Osteocyte (in vitro differentiated cells): Measurements from ENCODE around the gene TSPAN18. TPM values are rescaled to one million over a fixed set of nuclear protein-coding genes. Genes with fewer than 3 reads are reported as not detected.
A peak's percentile ranks its signal among the peaks of the same experiment; 100 is the strongest.

Experiments
- DNase-seq: peaks from one replicate; pipeline ENCODE4 v3.0.0; 2021; ENCODE audit warnings: mixed read lengths; ENCODE audit not compliant: unreplicated experiment; ENCODE audit errors: extremely low spot score
- H3K27ac Mint-ChIP-seq: one replicate; pipeline ENCODE4 v1.8.0; 2021; ENCODE audit warnings: mild to moderate bottlenecking, mixed read lengths; ENCODE audit not compliant: unreplicated experiment
- H3K27me3 Mint-ChIP-seq: one replicate; pipeline ENCODE4 v1.8.0; 2021; ENCODE audit warnings: mixed read lengths; ENCODE audit not compliant: unreplicated experiment
- H3K36me3 Mint-ChIP-seq: one replicate; pipeline ENCODE4 v1.8.0; 2021; ENCODE audit warnings: mixed read lengths; ENCODE audit not compliant: unreplicated experiment
- H3K4me1 Mint-ChIP-seq: one replicate; pipeline ENCODE4 v1.8.0; 2021; ENCODE audit warnings: mixed read lengths; ENCODE audit not compliant: unreplicated experiment
- H3K4me3 Mint-ChIP-seq: one replicate; pipeline ENCODE4 v1.8.0; 2021; ENCODE audit warnings: mild to moderate bottlenecking, moderate library complexity, mixed read lengths; ENCODE audit not compliant: unreplicated experiment
- H3K9me3 Mint-ChIP-seq: one replicate; pipeline ENCODE4 v1.8.0; 2021; ENCODE audit warnings: mixed read lengths; ENCODE audit not compliant: unreplicated experiment
- total RNA-seq: library from RNA; stranded (reverse); gene quantifications from 2 replicates; pipeline ENCODE4 v1.2.1, GENCODE V29; 2021
- TF ChIP-seq, protein P1 (sequence below): fragments of 200-600 bp; sonication (generic); IDR thresholded peaks from 2 replicates; pipeline ENCODE4 v1.5.0; 2021; ENCODE audit warnings: antibody characterized with exemption, mild to moderate bottlenecking, moderate library complexity

TSPAN18 gene
- total RNA-seq, 1 donor from 2014 or later: 13.4 TPM

DNA sequence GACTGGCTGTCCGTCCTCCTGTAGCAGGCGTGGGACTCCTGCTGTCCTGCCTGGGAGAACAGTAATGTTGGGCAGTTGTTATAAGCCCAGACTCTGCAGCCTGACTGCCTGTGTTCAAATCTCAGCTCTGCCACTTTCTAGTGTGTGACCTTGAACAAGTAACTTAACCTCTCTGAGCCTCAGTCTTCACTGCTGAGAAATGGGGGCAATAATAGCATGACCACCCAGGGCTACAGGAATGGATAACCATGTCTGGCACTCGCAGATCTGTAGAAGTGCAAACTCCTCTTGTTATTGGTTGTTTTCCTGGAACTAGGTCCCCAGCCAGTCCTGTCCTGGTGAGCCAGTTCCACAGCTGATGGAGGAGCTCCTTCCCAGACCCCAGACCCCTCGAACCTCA, 154.2 kb downstream of the TSPAN18 start:
- H3K4me3 Mint-ChIP-seq: no peak overlapping the region

DNA sequence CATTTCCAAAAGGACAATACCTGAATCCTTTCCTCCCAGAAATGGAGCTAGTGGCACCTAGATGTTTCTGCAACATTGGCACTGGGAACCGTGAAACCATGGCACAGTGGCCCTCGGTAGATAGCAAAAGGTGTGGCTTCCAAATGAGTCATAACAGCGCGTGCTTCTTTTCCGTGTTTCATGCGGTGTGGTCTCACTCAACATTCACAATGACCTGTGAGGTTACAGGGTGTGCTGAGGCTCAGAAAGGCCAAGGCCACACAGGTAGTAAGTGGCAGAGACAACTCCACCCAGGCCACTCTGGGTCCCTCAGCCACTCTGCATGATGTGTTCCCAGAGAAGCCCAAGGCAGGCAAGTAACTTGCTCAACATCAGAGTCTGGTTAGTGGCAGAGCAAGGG, 156.5 kb downstream of the TSPAN18 start:
- Mint-ChIP-seq H3K4me3 (no peak overlapping the region), H3K4me1 (peaks cover 26% of the 10 kb centered on the region), H3K27ac (no peak overlapping the region), H3K9me3 (no peaks in the 10 kb centered on the region), H3K27me3 (no peaks in the 10 kb centered on the region), H3K36me3 (no peaks in the 10 kb centered on the region)
- TF ChIP-seq, protein P1, sequence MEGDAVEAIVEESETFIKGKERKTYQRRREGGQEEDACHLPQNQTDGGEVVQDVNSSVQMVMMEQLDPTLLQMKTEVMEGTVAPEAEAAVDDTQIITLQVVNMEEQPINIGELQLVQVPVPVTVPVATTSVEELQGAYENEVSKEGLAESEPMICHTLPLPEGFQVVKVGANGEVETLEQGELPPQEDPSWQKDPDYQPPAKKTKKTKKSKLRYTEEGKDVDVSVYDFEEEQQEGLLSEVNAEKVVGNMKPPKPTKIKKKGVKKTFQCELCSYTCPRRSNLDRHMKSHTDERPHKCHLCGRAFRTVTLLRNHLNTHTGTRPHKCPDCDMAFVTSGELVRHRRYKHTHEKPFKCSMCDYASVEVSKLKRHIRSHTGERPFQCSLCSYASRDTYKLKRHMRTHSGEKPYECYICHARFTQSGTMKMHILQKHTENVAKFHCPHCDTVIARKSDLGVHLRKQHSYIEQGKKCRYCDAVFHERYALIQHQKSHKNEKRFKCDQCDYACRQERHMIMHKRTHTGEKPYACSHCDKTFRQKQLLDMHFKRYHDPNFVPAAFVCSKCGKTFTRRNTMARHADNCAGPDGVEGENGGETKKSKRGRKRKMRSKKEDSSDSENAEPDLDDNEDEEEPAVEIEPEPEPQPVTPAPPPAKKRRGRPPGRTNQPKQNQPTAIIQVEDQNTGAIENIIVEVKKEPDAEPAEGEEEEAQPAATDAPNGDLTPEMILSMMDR: no peak
- DNase-seq: no peak

More for the DNA sequence above, 154.2 kb downstream of the TSPAN18 start:
- Mint-ChIP-seq H3K36me3 (no peaks in the 10 kb centered on the region), H3K27me3 (no peaks in the 10 kb centered on the region), H3K4me1 (peaks cover 8% of the 10 kb centered on the region), H3K27ac (no peak overlapping the region), H3K9me3 (no peaks in the 10 kb centered on the region)
- TF ChIP-seq, protein P1: no peak
- DNase-seq: no peak

DNA sequence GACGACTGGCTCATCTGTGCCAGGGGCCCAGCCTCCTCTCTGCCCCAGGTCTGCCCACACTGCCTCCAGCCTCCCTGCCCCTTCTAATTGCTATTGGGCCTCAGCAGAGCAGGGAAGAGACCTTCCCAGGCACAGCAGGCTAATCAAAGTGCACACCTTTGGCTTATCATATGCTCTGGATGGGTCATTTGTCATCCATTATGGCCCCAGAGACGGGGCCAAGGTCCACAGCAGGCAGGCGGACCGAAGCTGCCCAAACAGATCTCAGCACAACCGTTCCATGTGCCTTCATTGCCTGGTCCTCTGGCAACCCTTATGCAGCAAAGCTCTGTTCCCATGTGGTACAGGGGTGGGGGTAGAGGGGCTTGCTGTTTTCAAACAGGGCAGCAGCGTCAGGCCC, 157.3 kb downstream of the TSPAN18 start:
- no peak for DNase-seq
- H3K4me1 Mint-ChIP-seq: peaks cover 31% of the 10 kb centered on the region
- no peak overlapping the region for H3K4me3 Mint-ChIP-seq
- no peaks in the 10 kb centered on the region for H3K27me3 Mint-ChIP-seq
- TF ChIP-seq, protein P1: no peak
- no peaks in the 10 kb centered on the region for H3K9me3 Mint-ChIP-seq
- H3K27ac Mint-ChIP-seq: no peak overlapping the region
- no peaks in the 10 kb centered on the region for H3K36me3 Mint-ChIP-seq

DNA sequence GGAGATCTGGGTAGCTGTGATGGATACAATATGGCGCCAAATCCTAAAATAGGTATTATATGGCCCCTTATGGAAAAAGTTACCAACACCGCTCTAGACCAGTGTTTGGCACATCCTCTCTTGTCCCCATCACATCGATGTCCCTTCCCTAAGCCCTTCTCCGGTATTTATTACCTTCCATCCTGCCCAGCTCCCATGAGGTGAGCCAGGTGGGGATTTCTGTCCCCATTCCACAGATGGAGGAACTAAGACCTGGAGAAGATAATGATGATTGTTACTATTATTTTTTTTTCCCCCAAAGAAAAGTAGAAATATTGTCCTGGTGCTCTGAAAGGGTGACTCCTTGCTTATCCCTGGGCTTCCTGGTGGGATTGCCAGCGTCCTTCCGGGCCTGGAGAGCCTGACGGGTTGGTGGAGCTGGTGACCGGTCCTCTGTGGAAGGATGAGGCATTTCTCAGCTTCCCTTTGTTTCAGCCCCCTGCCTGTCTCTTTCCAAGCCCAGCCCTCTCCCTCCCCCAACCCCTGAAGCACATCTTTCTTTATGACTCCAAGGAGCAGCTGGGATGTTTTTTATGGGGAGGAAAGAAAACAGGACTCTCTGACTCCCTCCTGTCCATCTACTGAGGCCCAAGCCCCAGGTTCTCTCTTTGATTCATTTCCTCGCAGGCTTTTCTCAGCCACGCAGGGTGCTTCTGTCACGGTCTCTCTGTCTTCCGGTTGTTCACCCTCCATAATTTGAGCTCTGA, 158.5 kb downstream of the TSPAN18 start:
- Mint-ChIP-seq H3K4me3 (no peak overlapping the region), H3K4me1 (peaks cover 41% of the 10 kb centered on the region), H3K27me3 (no peaks in the 10 kb centered on the region), H3K27ac (no peak overlapping the region), H3K36me3 (no peaks in the 10 kb centered on the region), H3K9me3 (no peaks in the 10 kb centered on the region)
- DNase-seq: no peak
- TF ChIP-seq, protein P1: no peak

DNA sequence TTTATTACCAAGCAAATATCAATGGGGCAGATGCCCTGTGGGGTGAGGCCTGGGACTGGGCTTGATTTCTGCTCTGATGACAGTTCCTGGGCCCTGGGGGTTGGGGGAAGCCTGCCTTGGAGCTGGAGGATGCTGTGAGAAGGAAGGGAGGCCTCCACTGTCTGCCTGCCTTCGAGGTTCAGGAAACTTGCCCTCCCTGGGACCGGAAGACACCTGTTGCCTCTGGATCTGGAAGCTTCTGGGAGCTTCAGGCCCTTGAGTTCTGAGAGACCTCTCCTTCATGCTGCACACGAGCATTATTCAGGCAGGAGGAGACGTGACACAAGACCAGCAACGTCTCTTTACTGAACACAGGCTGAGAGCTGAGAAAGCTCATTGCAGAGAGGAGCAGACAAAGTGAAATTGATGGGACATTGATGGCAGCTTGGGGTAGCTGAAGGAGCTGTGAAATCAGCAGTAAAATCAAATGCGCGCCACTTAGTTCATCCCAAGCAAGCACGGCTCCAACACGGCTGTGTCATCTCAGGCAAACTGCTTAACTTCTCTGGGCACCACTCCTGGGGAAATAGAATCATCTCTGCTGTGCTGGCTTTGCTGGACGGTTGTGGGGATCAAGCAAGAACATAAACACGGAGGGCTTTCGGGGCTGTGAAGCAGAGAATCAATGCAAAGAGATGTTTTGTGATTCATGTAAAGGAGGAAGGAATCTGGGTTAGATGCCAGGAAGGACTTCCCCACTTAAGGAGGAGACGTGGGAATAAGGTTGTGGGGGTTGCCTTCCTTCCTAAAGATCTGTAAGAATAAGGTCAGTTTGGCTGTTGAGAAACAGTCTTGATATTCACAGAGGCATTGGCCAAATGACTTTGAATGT, 159.4 kb downstream of the TSPAN18 start:
- Mint-ChIP-seq H3K36me3 (no peaks in the 10 kb centered on the region), H3K27me3 (no peaks in the 10 kb centered on the region), H3K27ac (peak overlapping the region; percentile 8), H3K9me3 (no peaks in the 10 kb centered on the region), H3K4me1 (peaks cover 41% of the 10 kb centered on the region), H3K4me3 (no peak overlapping the region)
- no peak for DNase-seq
- TF ChIP-seq, protein P1: no peak
